Glomerular endothelial cell (primary cell): ENCODE data around the gene CACNA1C. TPM values are rescaled to one million over a fixed set of nuclear protein-coding genes. Genes with fewer than 3 reads are reported as not detected.
A peak's percentile ranks its signal among the peaks of the same experiment; 100 is the strongest.
"Not testable (repeated sequence)": the region's sequence is repeated elsewhere in the genome, so short reads cannot be mapped to it uniquely, and the experiment has no call there.

Source experiments
- DNase-seq: peaks from one replicate; pipeline ENCODE4 v3.0.0-alpha.2; 2011; ENCODE audit warnings: low read depth, low spot score; ENCODE audit errors: extremely low read depth
- total RNA-seq: library from RNA; depleted of rRNA; stranded (reverse); fragments of >200 nt; gene quantifications from 2 replicates; pipeline ENCODE4 v1.2.3, GENCODE V29; 2015

Gene CACNA1C
- total RNA-seq, 1 donor from 2014 or later: 0.47 TPM

GRCh38 chr12:2667716-2668440, 615.1 kb downstream of the CACNA1C start:
- no peak for DNase-seq

DNA sequence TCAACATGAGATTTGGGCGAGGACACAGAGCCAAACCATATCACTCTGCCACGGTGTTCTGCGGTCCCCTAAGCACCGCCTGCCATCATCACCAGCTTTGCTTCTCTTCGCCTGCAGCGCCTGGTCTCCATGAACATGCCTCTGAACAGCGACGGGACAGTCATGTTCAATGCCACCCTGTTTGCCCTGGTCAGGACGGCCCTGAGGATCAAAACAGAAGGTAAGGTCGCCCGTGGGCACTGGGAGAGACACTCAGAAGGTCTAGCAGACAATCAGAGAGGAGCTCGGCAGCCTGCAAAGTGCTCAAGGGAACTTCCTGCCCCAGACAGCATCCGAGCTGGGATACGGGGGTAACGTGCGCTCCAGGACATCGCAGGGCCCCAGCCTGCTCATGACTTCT, 616.0 kb downstream of the CACNA1C start:
- no peak for DNase-seq

DNA sequence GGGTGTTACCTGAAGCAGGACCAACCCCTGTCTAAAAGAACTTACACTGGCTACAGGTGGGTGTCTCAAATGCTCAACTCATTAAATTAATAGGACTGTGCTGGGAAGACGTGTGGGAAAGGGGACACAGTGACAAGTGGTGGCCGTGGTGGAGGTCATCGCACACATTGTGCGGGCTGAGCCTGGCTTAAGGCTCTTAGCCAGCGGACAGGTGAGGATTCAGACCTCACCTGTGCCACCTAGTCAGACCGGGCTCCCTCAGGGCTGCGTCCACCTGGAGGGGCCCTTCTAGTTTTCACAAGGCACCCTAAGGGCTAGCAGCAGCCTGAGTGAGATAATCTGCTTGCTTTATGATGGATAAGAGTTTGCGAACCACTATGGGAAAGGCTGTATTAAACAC, 616.8 kb downstream of the CACNA1C start:
- no peak for DNase-seq

- DNase-seq: no peak
These were observed 620.1 kb downstream of the CACNA1C start for GRCh38 chr12:2672863-2673262.

DNA sequence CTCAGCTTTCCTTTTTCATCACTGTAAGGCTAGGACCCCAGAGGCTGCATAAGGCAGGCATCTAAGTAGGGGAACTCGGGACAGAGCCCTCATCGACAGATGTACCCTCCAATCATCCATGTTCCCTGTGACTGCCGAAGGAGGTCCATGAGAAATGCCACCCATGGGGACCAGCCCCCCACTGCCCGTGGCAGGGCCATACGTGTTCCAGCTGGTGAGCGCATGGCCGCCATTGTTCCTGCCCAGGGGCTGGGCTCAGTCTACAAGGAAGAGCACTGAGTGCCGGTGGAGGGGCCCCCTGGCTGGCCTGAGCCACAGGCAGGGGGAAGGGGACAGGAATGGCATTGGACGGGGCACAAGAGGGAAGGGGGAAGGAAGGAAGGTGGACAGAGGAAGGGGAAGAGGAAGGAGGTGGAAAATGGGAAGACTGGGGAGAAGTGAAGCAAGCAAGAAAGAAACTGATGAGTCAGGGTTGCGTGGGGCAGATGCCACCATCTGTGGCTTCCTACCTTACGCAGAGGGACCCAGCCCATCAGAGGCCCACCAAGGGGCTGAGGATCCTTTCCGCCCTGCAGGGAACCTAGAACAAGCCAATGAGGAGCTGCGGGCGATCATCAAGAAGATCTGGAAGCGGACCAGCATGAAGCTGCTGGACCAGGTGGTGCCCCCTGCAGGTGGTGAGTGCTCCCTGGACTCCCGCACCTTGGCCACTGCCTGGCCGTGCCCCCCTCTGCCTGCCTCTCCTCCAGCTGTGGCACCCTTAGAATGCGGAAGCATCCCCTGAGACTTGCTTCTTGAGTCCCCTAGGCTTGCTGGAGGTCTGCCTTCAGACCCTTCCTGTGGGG, 621.4 kb downstream of the CACNA1C start:
- no peak for DNase-seq

GRCh38 chr12:2675776-2676175, 623.0 kb downstream of the CACNA1C start:
- no peak for DNase-seq

GRCh38 chr12:2677142-2677880, 624.5 kb downstream of the CACNA1C start:
- no peak for DNase-seq

GRCh38 chr12:2678426-2678825, 625.6 kb downstream of the CACNA1C start:
- no peak for DNase-seq

- DNase-seq: no peak
These were observed 626.5 kb downstream of the CACNA1C start for GRCh38 chr12:2679068-2679815.

DNA sequence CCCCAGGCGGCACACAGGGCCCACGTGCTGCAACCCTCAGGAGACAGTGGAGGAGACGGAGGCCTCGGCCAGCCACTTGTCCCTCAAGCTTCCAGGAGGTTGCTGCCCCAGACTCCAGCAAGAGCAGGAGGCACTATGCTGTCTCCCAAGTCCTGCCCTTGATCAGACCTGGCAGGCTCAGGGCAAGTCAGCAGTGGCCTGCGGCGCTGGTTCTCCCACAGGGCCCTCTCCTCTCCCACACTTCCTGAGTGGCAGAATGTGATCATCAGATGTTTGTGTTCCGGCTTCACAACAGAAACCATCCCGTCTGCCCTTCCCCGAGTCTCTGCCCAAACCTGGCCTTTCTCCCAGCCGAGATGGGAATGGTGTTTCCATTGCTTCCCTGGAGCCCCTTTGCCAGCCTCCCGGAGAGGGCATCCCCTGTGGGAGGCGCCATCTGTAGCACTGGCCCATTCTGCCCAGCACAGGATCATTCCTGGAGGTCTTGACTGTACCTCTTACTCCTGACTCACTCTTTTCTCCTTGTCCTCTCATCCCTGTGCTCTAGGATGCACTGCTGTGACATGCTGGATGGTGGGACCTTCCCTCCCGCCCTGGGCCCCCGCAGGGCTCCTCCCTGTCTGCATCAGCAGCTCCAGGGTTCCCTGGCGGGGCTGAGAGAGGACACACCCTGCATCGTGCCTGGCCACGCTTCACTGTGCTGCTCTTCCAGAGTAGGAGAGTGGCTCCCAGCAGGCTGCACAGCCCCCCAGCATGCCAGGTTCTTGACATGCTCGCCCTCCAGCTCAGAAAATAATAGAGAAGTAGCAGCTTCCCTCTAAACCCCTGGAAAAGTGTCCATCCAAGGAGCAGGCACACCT, 627.3 kb downstream of the CACNA1C start:
- DNase-seq: no peak

- DNase-seq: no peak
These were observed 627.9 kb downstream of the CACNA1C start for GRCh38 chr12:2680676-2681039.

DNA sequence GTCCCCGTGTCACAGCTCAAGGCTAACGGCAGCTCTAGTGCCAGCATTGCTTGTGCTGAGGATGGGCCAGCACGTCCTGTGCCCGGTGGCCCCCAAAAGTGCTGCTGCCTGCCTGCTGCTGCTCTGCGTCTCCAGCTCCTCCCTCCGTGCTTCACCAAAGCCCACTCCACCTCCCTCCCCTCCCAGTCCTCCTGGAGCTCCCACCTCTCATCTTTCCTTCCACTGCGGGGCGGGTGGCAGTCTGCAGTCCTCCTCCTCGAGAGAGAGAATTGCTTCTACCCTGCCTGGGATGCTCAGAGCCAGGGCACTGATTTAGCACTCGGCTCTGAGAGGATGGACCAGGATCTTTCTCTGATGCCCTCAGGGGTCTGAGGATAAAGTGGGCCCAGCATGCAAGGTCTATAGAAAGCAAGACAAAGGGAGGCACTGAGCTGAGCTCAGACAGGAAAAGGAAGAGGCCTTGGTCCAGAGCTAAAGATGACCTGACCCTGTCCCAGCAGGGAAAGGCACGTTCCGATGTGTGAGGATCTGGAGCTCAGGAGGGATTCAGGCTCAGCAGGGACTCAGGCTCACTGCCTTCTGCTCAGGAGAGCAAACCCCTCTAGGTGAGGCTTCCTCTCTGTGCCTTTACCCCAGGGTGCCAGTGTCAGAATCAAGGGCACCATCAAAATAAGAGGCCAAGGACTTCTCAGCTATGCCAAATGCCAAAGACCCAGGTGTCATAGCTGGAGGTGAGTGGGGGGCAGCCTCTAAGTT, 628.8 kb downstream of the CACNA1C start:
- no peak for DNase-seq

GRCh38 chr12:2682296-2683251, 629.8 kb downstream of the CACNA1C start:
- peak; percentile 9 for DNase-seq

GRCh38 chr12:2683283-2684025, 630.7 kb downstream of the CACNA1C start:
- no peak for DNase-seq

DNA sequence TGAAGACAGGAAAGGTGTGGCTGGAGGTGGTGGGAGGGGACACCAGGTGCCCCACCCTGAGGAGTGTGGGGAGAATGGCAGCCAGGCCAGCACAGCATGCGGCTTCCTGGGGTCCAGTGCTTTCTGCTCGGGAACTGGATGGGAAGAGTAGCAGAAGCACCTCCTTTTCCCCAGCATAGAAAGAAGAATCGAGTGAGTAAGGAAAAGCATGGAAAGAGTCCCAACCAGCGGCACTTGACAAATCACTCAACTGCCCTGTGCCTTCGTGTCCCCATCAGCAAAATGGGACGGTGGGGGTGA, 631.2 kb downstream of the CACNA1C start:
- DNase-seq: not testable (repeated sequence)

- not testable (repeated sequence) for DNase-seq
These were observed 633.0 kb downstream of the CACNA1C start for GRCh38 chr12:2685620-2686279.

GRCh38 chr12:2686280-2686646, 633.5 kb downstream of the CACNA1C start:
- DNase-seq: no peak
